Measurements from ENCODE around the gene CLEC10A. TPM values are rescaled to one million over a fixed set of nuclear protein-coding genes. Genes with fewer than 3 reads are reported as not detected.
"Not testable (repeated sequence)": the region's sequence is repeated elsewhere in the genome, so short reads cannot be mapped to it uniquely, and the experiment has no call there.

CLEC10A gene, protein sequence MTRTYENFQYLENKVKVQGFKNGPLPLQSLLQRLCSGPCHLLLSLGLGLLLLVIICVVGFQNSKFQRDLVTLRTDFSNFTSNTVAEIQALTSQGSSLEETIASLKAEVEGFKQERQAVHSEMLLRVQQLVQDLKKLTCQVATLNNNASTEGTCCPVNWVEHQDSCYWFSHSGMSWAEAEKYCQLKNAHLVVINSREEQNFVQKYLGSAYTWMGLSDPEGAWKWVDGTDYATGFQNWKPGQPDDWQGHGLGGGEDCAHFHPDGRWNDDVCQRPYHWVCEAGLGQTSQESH
- not detected in 2 replicates for total RNA-seq (2014; rRNA removed; shearing (Covaris generic))

DNA sequence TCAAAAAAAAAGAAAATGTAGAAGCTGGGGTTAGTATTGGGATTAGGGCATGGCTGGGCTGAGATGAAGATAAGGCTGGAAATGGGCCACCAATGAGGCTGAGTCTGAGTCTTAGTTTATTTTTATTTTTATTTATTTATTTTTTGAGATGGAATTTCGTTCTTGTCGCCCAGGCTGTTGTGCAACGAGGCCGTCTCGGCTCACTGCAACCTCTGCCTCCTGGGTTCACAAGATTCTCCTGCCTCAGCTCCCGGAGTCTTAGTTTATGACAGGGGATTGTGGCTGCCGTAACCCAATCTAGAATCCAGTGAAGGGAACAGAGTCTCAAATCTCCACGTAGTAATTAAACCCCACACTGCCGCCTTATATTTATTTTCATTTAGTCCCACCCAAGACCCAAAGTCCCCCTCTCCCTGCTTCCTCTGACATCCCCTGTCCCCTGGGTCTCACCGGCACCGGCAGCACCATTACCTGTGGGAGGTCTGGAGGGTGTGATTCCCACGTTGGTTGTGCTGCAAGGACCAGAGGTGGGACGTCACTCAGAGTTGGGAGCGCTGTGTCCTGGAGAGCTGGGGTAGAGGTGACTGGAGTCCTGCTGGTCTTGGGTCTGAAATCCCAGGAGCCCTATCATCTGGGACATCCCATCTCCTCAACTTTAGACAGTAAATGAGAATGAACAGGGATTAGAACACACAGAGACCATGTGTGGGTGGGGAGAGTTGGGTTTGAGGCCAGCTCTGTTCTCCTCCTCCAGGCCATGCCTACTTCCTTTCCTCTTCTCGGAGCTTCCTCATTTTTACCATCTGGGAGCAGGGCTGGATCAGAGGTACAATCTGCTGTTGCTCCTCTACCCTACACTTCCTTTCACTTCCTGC is at the start of gene CLEC10A:
Gene CLEC10A, minus strand, starts transcription at position 671 of the 875 bp plus-strand sequence. CDS start 1,439 bp downstream, outside the sequence.
- no peak within 1 kb of the TSS for H3K4me3 ChIP-seq
- no peak within 1 kb of the TSS for H3K27ac ChIP-seq
- no peaks in the 10 kb centered on the region for H3K9me3 ChIP-seq (replicated peaks)
- no peaks in the 10 kb centered on the region for H3K27me3 ChIP-seq
- H3K36me3 ChIP-seq: no peaks in the 10 kb centered on the region
- no peak for DNase-seq
- H3K4me1 ChIP-seq: no peaks in the 10 kb centered on the region

DNA sequence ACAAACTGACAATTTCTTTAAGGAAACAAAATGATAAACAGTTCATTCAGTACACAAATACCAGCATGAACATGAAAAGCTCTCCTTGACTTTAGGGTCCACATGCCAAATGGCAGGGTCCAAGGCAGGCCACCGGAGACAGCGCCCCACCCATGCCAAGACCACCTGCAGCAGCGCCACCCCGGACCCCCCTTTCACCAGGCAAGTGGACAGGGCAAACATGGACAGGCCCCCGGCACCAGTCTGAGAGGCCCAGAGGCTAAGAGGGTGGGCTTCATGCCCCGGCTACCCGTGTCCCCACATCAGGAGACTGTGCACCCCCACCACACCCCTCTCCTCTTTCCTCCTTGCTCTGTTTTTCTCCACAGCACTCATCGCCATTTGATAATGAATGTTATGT is 49.3 kb upstream of the CLEC10A start:
- no peak for DNase-seq

DNA sequence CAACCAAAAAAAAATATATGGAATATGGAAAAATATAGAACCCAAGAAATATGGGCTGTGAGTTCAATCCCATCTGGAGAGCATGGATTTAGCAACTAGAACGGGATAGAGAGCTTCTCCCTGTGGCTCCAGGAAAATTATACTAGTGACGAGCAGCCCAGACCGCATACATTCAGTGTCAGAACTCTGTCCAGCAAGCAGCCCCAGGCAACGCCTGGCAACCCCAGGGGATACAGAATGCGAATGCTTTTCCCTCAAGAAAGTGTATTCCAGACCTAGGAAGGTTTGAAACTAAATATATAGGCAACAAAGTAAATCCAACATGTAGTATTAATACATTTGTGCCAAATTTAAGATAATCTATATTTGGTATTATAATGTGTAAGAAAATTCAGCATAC is 48.1 kb upstream of the CLEC10A start:
- H3K27ac ChIP-seq: no peak overlapping the region
- H3K27me3 ChIP-seq: no peaks in the 10 kb centered on the region
- no peaks in the 10 kb centered on the region for H3K4me1 ChIP-seq
- no peaks in the 10 kb centered on the region for H3K36me3 ChIP-seq
- DNase-seq: no peak
- H3K4me3 ChIP-seq: no peak overlapping the region
- no peaks in the 10 kb centered on the region for H3K9me3 ChIP-seq (replicated peaks)

More for the DNA sequence above, 49.3 kb upstream of the CLEC10A start:
- H3K4me1 ChIP-seq: no peaks in the 10 kb centered on the region
- H3K9me3 ChIP-seq (replicated peaks): no peaks in the 10 kb centered on the region
- no peak overlapping the region for H3K27ac ChIP-seq
- no peaks in the 10 kb centered on the region for H3K27me3 ChIP-seq
- H3K36me3 ChIP-seq: no peaks in the 10 kb centered on the region
- no peak overlapping the region for H3K4me3 ChIP-seq

DNA sequence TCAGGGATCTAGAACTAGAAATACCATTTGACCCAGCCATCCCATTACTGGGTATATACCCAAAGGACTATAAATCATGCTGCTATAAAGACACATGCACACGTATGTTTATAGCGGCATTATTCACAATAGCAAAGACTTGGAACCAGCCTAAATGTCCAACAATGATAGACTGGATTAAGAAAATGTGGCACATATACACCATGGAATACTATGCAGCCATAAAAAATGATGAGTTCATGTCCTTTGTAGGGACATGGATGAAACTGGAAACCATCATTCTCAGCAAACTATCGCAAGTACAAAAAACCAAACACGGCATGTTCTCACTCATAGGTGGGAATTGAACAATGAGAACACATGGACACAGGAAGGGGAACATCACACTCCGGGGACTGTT is 47.5 kb upstream of the CLEC10A start:
- H3K27ac ChIP-seq; H3K4me3 ChIP-seq; H3K36me3 ChIP-seq; DNase-seq; H3K27me3 ChIP-seq; H3K4me1 ChIP-seq; H3K9me3 ChIP-seq (replicated peaks): not testable (repeated sequence)

DNA sequence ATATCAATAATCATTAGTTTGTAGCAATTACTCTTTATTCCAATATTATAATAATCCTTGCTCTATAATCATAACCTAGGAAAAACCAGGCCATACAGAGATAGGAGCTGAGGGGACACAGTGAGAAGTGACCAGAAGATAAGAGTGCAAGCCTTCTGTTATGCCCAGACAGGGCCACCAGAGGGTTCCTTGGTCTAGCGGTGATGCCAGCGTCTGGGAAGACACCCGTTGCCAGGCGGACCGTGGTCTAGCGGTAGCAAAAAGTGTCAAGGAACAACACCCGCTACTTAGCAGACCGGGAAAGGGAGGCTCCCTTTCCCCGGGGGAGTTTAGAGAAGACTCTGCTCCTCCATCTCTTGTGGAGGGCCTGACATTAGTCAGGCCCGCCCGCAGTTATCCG is 46.3 kb upstream of the CLEC10A start:
- not testable (repeated sequence) for H3K27ac ChIP-seq; H3K27me3 ChIP-seq; DNase-seq; H3K36me3 ChIP-seq; H3K4me1 ChIP-seq; H3K4me3 ChIP-seq; H3K9me3 ChIP-seq (replicated peaks)

DNA sequence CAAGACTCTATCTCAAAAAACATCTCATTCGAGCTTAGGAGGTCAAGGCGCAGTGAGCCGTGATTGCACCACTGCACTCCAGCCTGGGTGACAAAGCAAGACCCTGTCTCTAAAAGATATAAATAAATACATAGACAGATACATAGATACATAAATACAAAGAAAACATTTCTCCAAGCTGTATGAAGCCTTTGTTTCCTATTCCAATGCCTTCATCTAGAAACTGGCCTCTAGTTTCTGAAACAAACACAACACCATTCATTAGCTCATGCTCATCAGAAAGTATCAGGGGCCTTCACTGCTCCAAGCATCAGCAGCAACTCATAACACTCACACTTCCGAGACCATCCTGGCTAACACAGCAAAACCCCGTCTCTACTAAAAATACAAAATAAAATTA is 44.9 kb upstream of the CLEC10A start:
- no peaks in the 10 kb centered on the region for H3K9me3 ChIP-seq (replicated peaks)
- no peaks in the 10 kb centered on the region for H3K4me1 ChIP-seq
- H3K4me3 ChIP-seq: no peak overlapping the region
- H3K36me3 ChIP-seq: no peaks in the 10 kb centered on the region
- no peaks in the 10 kb centered on the region for H3K27me3 ChIP-seq
- H3K27ac ChIP-seq: no peak overlapping the region
- no peak for DNase-seq

DNA sequence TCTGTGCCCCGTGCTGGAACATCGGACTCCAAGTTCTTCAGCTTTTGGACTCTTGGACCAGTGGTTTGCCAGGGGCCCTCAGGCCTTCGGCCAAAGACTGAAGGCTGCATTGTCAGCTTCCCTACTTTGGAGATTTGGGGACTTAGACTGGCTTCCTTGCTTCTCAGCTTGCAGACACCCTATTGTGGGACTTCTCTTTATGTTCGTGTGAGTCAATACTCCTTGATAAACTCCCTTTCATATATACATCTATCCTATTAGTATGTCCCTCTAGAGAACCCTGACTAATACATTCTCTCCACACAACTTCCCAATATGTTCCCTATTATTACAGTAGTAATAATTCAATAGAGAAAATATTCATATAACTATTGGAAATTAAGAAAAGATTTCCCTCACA is 43.8 kb upstream of the CLEC10A start:
- Histone ChIP-seq H3K27me3 (no peaks in the 10 kb centered on the region), H3K4me3 (no peak overlapping the region), H3K36me3 (no peaks in the 10 kb centered on the region), H3K4me1 (no peaks in the 10 kb centered on the region), H3K9me3 (replicated peaks) (no peaks in the 10 kb centered on the region), H3K27ac (no peak overlapping the region)
- no peak for DNase-seq

DNA sequence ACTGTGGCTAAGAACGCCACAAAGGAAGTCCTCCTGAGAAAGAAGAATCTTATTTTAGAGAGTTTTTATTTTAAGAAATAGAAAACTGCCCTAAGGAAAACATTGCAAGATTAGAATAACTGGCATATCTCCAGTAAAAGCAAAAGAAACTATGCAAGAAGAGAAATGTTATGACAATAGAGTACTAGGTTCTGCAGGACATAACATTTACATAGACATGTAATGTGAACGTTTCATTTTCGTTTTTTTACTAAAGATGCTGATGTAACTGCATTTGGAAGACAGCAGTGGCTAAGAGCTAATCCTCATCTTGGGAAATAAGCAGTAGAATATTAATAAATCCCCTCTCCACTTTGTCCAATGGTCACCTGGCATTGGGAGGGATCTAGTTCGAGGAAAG is 42.3 kb upstream of the CLEC10A start:
- no peak for DNase-seq
- H3K4me1 ChIP-seq: no peaks in the 10 kb centered on the region
- no peaks in the 10 kb centered on the region for H3K36me3 ChIP-seq
- H3K27me3 ChIP-seq: no peaks in the 10 kb centered on the region
- H3K4me3 ChIP-seq: no peak overlapping the region
- H3K27ac ChIP-seq: no peak overlapping the region
- H3K9me3 ChIP-seq (replicated peaks): no peaks in the 10 kb centered on the region

DNA sequence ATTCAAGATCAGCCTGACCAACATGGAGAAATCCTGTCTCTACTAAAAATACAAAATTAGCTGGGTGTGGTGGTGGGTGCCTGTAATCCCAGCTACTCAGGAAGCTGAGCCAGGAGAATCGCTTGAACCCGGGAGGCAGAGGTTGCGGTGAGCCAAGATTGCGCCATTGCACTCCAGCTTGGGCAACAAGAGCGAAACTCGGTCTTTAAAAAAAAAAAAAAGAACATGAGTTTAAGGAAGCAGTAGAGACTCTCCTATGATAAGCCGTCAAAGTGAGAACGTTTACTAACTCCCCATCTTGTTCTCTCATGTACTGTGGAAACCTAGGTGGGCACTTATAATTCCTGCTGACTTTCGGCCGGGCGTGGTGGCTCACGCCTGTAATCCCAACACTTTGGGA is 40.6 kb upstream of the CLEC10A start:
- not testable (repeated sequence) for H3K27ac ChIP-seq; H3K4me1 ChIP-seq; DNase-seq; H3K36me3 ChIP-seq; H3K9me3 ChIP-seq (replicated peaks); H3K4me3 ChIP-seq; H3K27me3 ChIP-seq

DNA sequence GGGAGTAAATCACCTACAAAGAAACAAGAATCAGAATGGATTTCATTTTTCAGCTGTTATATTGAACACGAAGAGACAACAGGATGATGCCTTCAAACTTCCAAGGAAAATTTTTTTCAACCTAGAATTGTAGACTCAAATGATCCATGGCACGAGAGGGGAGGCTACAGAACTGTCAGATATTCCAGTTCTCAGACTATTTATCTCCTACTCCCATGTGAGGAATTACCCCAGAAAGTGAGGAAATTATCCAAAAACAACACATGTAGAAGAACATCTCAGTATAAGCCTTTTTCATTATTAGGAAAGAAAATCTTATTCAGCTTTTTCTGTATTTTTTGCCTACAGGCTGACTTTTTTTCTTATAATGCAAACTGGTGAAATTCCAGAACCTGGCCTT is 40.1 kb upstream of the CLEC10A start:
- Histone ChIP-seq H3K36me3 (no peaks in the 10 kb centered on the region), H3K27me3 (no peaks in the 10 kb centered on the region), H3K27ac (no peak overlapping the region), H3K9me3 (replicated peaks) (no peaks in the 10 kb centered on the region), H3K4me3 (no peak overlapping the region), H3K4me1 (no peaks in the 10 kb centered on the region)
- DNase-seq: no peak

DNA sequence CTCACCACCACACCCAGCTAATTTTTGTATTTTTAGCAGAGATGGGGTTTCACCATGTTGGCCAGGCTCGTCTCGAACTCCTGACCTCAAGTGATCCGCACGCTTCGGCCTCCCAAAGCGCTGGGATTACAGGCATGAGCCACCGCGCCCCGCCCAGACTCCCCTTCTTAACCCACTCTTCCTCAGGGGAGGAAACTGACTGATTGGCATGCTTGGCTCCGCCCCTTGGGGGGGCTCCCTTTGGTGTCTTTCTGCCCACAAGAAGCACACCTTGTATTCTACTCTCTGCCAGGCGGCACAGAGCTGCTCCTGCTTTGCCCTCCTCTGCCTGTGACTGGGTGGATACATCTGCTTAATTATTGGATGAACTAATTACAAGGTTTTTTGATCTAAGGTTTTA is 39.3 kb upstream of the CLEC10A start:
- Histone ChIP-seq H3K9me3 (replicated peaks) (no peaks in the 10 kb centered on the region), H3K4me1 (no peaks in the 10 kb centered on the region), H3K36me3 (no peaks in the 10 kb centered on the region), H3K27ac (no peak overlapping the region), H3K27me3 (no peaks in the 10 kb centered on the region), H3K4me3 (no peak overlapping the region)
- no peak for DNase-seq

DNA sequence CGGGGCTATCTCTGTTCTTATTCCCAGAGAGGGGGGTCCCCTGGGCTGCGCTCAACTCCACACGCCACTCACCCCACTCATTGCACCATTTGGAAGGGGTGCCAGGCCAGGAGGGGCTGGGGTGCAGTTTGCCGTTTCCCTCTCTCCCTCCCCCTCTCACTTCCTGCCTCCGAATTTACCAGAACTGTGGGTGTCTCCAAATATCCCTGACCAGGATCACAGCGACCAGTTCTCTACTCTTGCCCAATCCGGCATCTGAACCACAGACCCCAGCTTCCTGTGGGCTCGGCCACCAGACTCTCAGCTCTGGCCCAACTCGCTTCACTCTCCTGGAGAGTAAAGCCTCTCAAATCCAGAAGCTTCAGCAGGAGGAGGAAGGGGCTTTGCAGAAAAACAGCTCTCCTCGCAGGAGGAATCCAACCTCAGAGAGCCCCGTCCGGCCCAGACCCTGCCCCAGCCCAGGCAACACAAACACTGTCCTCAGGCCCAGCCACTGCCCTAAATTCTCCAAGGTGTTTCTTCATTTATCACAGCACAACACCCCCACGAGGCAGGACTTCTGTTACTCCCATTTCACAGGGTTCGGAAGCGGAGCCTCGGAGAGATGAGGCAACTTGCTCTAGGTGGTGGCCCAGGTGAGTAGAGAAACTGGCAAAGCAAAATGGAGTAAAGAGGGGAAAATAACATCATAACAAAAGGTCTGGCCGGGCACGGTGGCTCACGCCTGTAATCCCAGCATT is 35.0 kb upstream of the CLEC10A start:
- Histone ChIP-seq H3K36me3 (no peaks in the 10 kb centered on the region), H3K4me1 (no peaks in the 10 kb centered on the region), H3K4me3 (no peak overlapping the region), H3K9me3 (replicated peaks) (no peaks in the 10 kb centered on the region), H3K27ac (no peak overlapping the region), H3K27me3 (no peaks in the 10 kb centered on the region)
- DNase-seq: no peak

DNA sequence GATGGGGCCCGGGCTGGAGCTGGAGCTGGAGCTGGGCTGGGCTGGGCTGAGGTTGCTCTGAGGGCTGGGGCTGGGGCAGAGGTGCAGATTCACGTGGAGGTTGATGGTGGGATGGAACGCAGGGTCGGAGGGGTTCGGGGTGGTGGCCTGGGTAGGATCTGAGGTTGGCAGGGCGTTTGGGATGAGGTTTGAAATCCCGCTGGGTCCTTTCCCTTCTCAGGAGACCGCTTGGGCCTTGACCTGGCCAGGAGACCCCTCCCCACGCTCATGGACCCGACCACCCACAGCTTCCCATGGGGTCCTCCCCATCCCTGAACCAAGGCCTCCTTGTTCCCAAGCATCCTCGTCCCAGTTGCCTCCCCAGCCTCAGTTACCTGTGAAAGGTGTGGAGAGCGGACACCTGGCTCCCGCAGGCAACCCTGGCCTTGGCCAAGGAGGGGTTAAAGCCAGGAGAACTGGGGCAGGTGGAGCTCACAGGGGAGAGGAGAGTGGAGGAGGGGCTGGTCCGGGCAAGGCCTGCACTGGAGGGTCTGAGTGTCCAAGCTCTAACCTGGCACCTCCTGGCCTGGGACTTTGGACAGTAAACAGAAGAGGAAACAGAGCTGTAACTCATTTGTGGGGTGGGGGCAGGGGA is 34.3 kb upstream of the CLEC10A start, which contains the start of gene ASGR2:
Gene ASGR2, minus strand, starts transcription at position 582 of the 634 bp plus-strand sequence. CDS start 582 bp downstream, outside the sequence.
- Histone ChIP-seq H3K27ac (no peak within 1 kb of the TSS), H3K9me3 (replicated peaks) (no peaks in the 10 kb centered on the region), H3K4me1 (no peaks in the 10 kb centered on the region), H3K27me3 (no peaks in the 10 kb centered on the region), H3K36me3 (no peaks in the 10 kb centered on the region), H3K4me3 (no peak within 1 kb of the TSS)
- no peak for DNase-seq

DNA sequence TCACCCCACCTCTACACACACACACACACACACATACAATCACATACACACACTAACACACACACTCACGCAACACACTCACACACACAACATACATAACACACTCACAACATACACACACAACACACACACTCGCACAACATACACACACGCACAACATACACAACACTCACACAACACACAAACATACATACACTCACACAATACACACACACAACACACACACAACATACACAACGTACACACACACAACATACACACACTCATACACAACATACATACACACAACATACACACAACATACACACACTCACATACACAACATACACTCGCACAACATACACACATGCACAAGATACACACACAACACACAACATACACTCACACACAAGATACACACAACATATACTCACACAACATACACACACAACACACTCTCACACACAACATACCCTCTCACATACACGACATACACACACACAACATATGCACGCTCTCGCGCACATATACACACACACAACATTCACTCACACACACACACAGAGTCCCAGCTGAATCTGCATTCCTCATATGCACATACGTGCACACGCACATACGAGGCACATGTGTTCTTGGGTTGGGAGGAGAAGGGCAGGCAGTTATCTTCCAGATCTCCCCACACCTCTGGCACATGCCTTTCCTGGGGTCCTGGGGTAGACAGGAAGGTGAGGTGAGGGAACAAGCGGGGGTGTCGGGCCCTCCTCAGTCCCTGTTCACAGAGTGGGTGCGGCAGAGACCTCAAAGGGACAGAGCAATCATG is 33.4 kb upstream of the CLEC10A start:
- H3K36me3 ChIP-seq: no peaks in the 10 kb centered on the region
- no peaks in the 10 kb centered on the region for H3K27me3 ChIP-seq
- no peaks in the 10 kb centered on the region for H3K9me3 ChIP-seq (replicated peaks)
- no peaks in the 10 kb centered on the region for H3K4me1 ChIP-seq
- no peak overlapping the region for H3K4me3 ChIP-seq
- no peak for DNase-seq
- H3K27ac ChIP-seq: no peak overlapping the region
